ENCODE data around the gene CMTM8.

CMTM8 gene

GRCh38 chr3:32313169-32313568 lies 74.7 kb downstream of the CMTM8 start:
- H3K4me2 ChIP-seq (ENCODE audit: low read length), result no peak overlapping the region
- H3K9me3 ChIP-seq (ENCODE audit: insufficient read depth, low read length), result no peaks in the 10 kb centered on the region
- H3K4me3 ChIP-seq (ENCODE audit: low read length), result no peak overlapping the region
- no peak for TF ChIP-seq EZH2phosphoT487 (IDR thresholded peaks at IDR 0.05; ENCODE audit: low read depth)
- no peak for TF ChIP-seq CTCF (IDR thresholded peaks at IDR 0.05; ENCODE audit: low read depth, low read length)
- no peaks in the 10 kb centered on the region for H3K79me2 ChIP-seq (ENCODE audit: low read length)
- no peaks in the 10 kb centered on the region for H3K36me3 ChIP-seq (replicated peaks; ENCODE audit: low read depth, low read length)
- H2AFZ ChIP-seq (ENCODE audit: low read depth, low read length), result no peak overlapping the region
- H3K9ac ChIP-seq (ENCODE audit: low read length), result no peak overlapping the region
- 0 out of 2 replicates have a peak, but pooled peaks cover 3% of the 10 kb centered on the region for H4K20me1 ChIP-seq (ENCODE audit: insufficient read depth, low read length)
- H3K4me1 ChIP-seq (ENCODE audit: low read length), result peaks cover 19% of the 10 kb centered on the region
- H3K27ac ChIP-seq (ENCODE audit: low read length), result no peak overlapping the region
- no peaks in the 10 kb centered on the region for H3K27me3 ChIP-seq (ENCODE audit: low read depth, low read length)

GRCh38 chr3:32313723-32314473 lies 75.4 kb downstream of the CMTM8 start:
- Histone ChIP-seq H3K36me3 (replicated peaks; ENCODE audit: low read depth, low read length) (no peaks in the 10 kb centered on the region), H3K27ac (ENCODE audit: low read length) (no peak overlapping the region), H3K4me1 (ENCODE audit: low read length) (peaks cover 19% of the 10 kb centered on the region), H3K9ac (ENCODE audit: low read length) (no peak overlapping the region), H3K27me3 (ENCODE audit: low read depth, low read length) (no peaks in the 10 kb centered on the region), H3K9me3 (ENCODE audit: insufficient read depth, low read length) (no peaks in the 10 kb centered on the region), H4K20me1 (ENCODE audit: insufficient read depth, low read length) (0 out of 2 replicates have a peak, but pooled peaks cover 3% of the 10 kb centered on the region), H3K4me3 (ENCODE audit: low read length) (no peak overlapping the region), H2AFZ (ENCODE audit: low read depth, low read length) (no peak overlapping the region), H3K4me2 (ENCODE audit: low read length) (no peak overlapping the region), H3K79me2 (ENCODE audit: low read length) (no peaks in the 10 kb centered on the region)
- TF ChIP-seq CTCF (IDR thresholded peaks at IDR 0.05; ENCODE audit: low read depth, low read length) (no peak), EZH2phosphoT487 (IDR thresholded peaks at IDR 0.05; ENCODE audit: low read depth) (no peak)

- Histone ChIP-seq H4K20me1 (ENCODE audit: insufficient read depth, low read length) (no peaks in the 10 kb centered on the region), H3K4me2 (ENCODE audit: low read length) (no peak overlapping the region), H3K27ac (ENCODE audit: low read length) (no peak overlapping the region), H3K79me2 (ENCODE audit: low read length) (no peaks in the 10 kb centered on the region), H2AFZ (ENCODE audit: low read depth, low read length) (no peak overlapping the region), H3K9me3 (ENCODE audit: insufficient read depth, low read length) (no peaks in the 10 kb centered on the region), H3K4me3 (ENCODE audit: low read length) (no peak overlapping the region), H3K27me3 (ENCODE audit: low read depth, low read length) (no peaks in the 10 kb centered on the region), H3K4me1 (ENCODE audit: low read length) (peaks cover 8% of the 10 kb centered on the region; the same call in 1 of the 2 replicates), H3K9ac (ENCODE audit: low read length) (no peak overlapping the region), H3K36me3 (replicated peaks; ENCODE audit: low read depth, low read length) (no peaks in the 10 kb centered on the region)
- TF ChIP-seq EZH2phosphoT487 (IDR thresholded peaks at IDR 0.05; ENCODE audit: low read depth) (no peak), CTCF (IDR thresholded peaks at IDR 0.05; ENCODE audit: low read depth, low read length) (no peak)
Observed at GRCh38 chr3:32315441-32315840, 77.0 kb downstream of the CMTM8 start.

- Histone ChIP-seq H4K20me1 (ENCODE audit: insufficient read depth, low read length) (no peaks in the 10 kb centered on the region), H3K27ac (ENCODE audit: low read length) (no peak overlapping the region), H3K27me3 (ENCODE audit: low read depth, low read length) (no peaks in the 10 kb centered on the region), H3K9ac (ENCODE audit: low read length) (no peak overlapping the region), H2AFZ (ENCODE audit: low read depth, low read length) (no peak overlapping the region), H3K4me2 (ENCODE audit: low read length) (no peak overlapping the region), H3K9me3 (ENCODE audit: insufficient read depth, low read length) (no peaks in the 10 kb centered on the region), H3K4me3 (ENCODE audit: low read length) (no peak overlapping the region), H3K36me3 (replicated peaks; ENCODE audit: low read depth, low read length) (no peaks in the 10 kb centered on the region), H3K79me2 (ENCODE audit: low read length) (no peaks in the 10 kb centered on the region), H3K4me1 (ENCODE audit: low read length) (peaks cover 7% of the 10 kb centered on the region; the same call in 1 of the 2 replicates)
- TF ChIP-seq EZH2phosphoT487 (IDR thresholded peaks at IDR 0.05; ENCODE audit: low read depth) (no peak), CTCF (IDR thresholded peaks at IDR 0.05; ENCODE audit: low read depth, low read length) (no peak)
Observed at GRCh38 chr3:32316319-32316718, 77.8 kb downstream of the CMTM8 start.

Measured in OCI-LY3 (cell line).